WI38 (cell line): Measurements from ENCODE around the gene ORC1.

Experiments used
- H3K4me3 ChIP-seq: 2 replicates; pipeline ENCODE4 v1.5.1; 2011; ENCODE audit warnings: low read depth, mild to moderate bottlenecking, control low read depth, low read length
- CTCF ChIP-seq: IDR thresholded peaks from 2 replicates; pipeline ENCODE4 v1.5.1; 2012; ENCODE audit warnings: low read depth, mild to moderate bottlenecking, control low read depth, low read length

The ORC1 gene

DNA sequence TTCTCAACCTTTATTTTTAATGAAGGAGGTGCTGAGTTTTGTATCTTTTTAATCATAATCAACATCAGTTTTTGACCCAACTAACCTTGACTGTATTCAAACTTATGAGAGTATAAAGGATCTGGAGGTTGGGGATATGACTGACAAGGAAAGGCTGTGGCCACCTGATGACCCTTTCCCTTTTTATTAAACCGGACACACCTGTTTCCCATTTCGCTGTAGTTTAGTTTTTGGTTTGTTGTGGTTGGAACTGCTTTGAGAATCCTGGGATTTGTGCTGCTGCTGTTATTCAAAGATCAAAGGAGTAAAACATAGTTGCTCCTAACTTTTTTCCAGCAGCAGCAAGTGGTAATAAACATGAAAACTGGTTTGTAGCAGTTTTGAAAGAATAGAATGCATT lies 12.6 kb upstream of the ORC1 start:
- no peak for TF ChIP-seq CTCF
- H3K4me3 ChIP-seq: no peak overlapping the region

GRCh38 chr1:52414942-52415341 lies 10.7 kb upstream of the ORC1 start:
- H3K4me3 ChIP-seq: no peak overlapping the region
- no peak for TF ChIP-seq CTCF

DNA sequence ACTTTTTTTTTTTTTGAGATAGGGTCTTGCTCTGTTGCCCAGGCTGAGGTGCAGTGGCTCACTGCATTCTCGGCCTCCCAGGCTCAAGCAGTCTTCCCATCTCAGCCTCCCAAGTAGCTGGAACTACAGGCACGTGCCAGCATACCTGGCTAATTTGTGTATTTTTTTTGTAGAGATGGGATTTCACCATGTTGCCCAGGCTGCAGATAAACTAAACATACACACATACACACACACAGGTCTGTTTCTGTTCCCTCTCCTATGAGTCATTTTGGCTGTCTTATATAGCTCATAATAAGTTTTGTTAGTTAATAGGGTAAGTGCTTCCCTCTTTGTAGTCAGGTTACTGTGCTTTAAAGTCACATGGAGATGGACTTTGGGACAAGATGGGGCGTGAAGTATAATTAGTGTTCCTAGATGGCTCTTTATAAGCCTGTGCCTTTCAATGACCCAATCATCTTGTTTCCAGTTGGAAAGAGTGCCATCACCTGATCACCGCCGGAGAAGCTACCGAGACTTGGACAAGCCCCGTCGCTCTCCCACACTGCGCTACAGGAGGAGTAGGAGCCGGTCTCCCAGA lies 9.3 kb upstream of the ORC1 start:
- no peak for TF ChIP-seq CTCF
- H3K4me3 ChIP-seq: no peak overlapping the region

DNA sequence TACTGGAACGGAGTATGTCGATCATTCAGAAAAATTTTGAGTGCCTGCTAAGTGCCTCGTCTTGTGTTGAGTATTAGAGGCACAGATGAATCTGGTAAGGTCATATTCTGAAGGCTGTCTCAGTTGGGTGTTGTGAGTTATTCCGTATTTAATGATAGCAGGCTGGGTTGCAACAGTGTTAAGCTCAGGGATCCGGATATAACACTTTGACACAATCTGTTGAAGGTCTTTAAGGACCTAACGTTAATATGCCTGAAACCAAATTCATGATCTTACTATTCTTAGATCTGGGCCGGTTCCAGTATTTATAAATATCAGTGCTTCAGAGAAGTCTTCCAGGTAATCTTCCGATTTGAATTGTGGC lies 734 bp upstream of the ORC1 start:
- TF ChIP-seq CTCF: no peak

DNA sequence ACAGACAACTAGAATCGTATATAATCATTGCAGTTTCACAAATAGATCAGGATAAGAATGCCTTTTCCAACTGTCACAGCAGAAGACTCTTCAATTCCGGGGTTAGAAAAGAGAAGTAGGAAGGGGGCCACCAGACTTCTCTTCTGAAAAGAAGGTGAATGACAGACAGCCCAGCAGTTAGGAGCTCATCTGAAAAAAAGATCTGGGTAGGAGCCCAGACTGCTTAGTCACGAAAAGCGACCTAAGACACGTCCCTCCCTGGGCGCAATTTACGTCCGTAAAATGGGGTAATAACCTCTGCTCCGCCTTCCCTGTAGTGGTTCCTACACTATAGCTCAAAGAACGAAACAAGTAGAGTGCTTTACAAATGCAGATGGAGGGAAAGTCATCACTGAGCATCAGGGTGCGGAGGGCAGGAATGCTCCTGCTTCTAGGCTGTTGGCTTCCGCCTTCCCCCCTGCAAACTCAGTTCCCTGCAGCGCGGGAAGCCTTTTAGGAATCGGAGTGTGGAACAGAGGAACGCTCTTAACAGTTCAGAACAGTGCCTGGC lies 582 bp downstream of the ORC1 start:
- no peak for TF ChIP-seq CTCF
- peak overlapping the region; percentile 70 for H3K4me3 ChIP-seq

More for the DNA sequence above, 734 bp upstream of the ORC1 start:
- peak overlapping the region; percentile 70 for H3K4me3 ChIP-seq

- H3K4me3 ChIP-seq: peak overlapping the region; percentile 9; the same call in 1 of the 2 replicates
- TF ChIP-seq CTCF: no peak
These were observed 1.4 kb downstream of the ORC1 start for GRCh38 chr1:52402860-52403240.

DNA sequence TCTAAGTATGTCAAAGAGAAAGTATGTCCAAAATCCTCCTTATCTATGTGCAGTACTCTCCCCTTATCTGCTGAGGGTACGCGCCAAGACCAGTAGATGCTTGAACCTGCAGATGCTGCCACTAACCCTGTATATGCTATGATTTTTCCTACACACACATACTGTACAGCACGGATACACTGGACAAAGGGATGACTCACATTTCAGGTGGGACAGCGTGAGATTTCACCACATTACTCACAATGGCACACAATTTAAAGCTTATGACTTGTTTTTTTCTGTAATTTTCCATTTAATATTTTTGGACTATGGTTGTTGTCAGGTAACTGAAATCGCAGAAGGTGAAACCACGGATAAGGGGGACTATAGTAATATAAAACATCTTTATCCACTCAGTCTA lies 4.1 kb downstream of the ORC1 start:
- TF ChIP-seq CTCF: no peak
- H3K4me3 ChIP-seq: no peak overlapping the region
